ENCODE data around the gene TIE1.

DNA sequence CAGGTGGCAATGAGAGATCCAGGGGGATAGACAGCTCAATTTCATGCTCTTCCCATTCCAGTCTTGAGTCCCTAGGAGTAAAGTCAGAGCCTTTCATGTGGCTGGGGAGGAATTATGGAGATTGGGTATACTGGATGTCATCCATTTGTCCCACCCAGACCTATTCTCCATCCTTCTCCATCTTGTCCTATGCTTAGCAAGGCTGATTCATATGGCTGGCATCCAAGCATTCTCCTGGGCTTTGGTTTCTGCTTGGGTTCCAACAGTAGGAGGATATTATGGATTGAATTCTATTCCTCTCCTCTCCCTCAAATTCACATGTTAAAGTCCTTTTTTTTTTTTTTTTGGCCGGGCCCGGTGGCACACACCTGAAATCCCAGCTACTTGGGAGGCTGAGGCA is 54.2 kb downstream of the TIE1 start:
- TF ChIP-seq, protein P1, sequence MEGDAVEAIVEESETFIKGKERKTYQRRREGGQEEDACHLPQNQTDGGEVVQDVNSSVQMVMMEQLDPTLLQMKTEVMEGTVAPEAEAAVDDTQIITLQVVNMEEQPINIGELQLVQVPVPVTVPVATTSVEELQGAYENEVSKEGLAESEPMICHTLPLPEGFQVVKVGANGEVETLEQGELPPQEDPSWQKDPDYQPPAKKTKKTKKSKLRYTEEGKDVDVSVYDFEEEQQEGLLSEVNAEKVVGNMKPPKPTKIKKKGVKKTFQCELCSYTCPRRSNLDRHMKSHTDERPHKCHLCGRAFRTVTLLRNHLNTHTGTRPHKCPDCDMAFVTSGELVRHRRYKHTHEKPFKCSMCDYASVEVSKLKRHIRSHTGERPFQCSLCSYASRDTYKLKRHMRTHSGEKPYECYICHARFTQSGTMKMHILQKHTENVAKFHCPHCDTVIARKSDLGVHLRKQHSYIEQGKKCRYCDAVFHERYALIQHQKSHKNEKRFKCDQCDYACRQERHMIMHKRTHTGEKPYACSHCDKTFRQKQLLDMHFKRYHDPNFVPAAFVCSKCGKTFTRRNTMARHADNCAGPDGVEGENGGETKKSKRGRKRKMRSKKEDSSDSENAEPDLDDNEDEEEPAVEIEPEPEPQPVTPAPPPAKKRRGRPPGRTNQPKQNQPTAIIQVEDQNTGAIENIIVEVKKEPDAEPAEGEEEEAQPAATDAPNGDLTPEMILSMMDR (IDR thresholded peaks at IDR 0.05) = no peak
- no peak for TF ChIP-seq POLR2A (IDR thresholded peaks at IDR 0.05)

All from uterus (tissue), 2 donors.